OCI-LY7 (cell line): ENCODE data around the gene PTGES.

Experiments
- CTCF ChIP-seq: fragments of 200-600 bp; sonication (generic); conservative IDR thresholded peaks from 2 replicates; pipeline ENCODE4 v1.5.1; 2014; ENCODE audit warnings: mild to moderate bottlenecking, antibody characterized with exemption, low read length, moderate library complexity, mixed read lengths
- EZH2phosphoT487 ChIP-seq: fragments of 200-600 bp; sonication (generic); IDR thresholded peaks from 2 replicates; pipeline ENCODE4 v1.6.1; 2018; ENCODE audit warnings: low read depth, borderline replicate concordance, mild to moderate bottlenecking, mixed run types, antibody characterized with exemption, low read length, moderate library complexity, mixed read lengths

- TF ChIP-seq CTCF (no peak), EZH2phosphoT487 (no peak)
Measured at GRCh38 chr9:129701549-129701948, 51.3 kb downstream of the PTGES start.
